Tibial nerve (tissue), 4 donors: ENCODE measurements around the gene CLPTM1. TPM values are rescaled to one million over a fixed set of nuclear protein-coding genes. Genes with fewer than 3 reads are reported as not detected.

Experiments used
- DNase-seq, 2 donors: peaks; one replicate each; pipeline ENCODE4 v3.0.0-alpha.2; 2019; ENCODE audit warnings: low spot score in 2 of 2
- H3K27ac ChIP-seq, 4 donors: fragments of 200-600 bp; sonication (generic) in 3 of 4; one replicate each; pipeline ENCODE4 v1.5.1; 2017 to 2019; ENCODE audit warnings: mild to moderate bottlenecking in 1 of 4
- H3K27me3 ChIP-seq, 2 donors: fragments of 200-600 bp; sonication (generic) in 1 of 2; one replicate each; pipeline versions ENCODE4 v1.5.1 to v1.6.0; 2017 to 2019
- H3K36me3 ChIP-seq, 3 donors: fragments of 200-600 bp; sonication (generic); one replicate each; pipeline ENCODE4 v1.5.1; 2018 to 2019
- H3K4me1 ChIP-seq, 4 donors: fragments of 200-600 bp; sonication (generic) in 3 of 4; one replicate each; pipeline ENCODE4 v1.5.1; 2017 to 2019
- H3K4me3 ChIP-seq, 4 donors: fragments of 200-600 bp; sonication (generic) in 3 of 4; one replicate each; pipeline ENCODE4 v1.5.1; 2017 to 2019; ENCODE audit warnings: mild to moderate bottlenecking in 1 of 4, moderate library complexity in 1 of 4
- H3K9me3 ChIP-seq, 4 donors: fragments of 200-600 bp; sonication (generic) in 3 of 4; one replicate each; pipeline ENCODE4 v1.5.1; 2017 to 2019
- EP300 ChIP-seq, 2 donors: sonication (generic); formaldehyde crosslinking; IDR thresholded peaks; one replicate each; pipeline ENCODE4 v1.6.1; 2017; ENCODE audit warnings: antibody characterized with exemption in 2 of 2, mild to moderate bottlenecking in 1 of 2
- POLR2A ChIP-seq, 2 donors: fragments of 450-650 bp; IDR thresholded peaks; one replicate each; pipeline ENCODE4 v1.6.1; 2017; ENCODE audit warnings: antibody characterized with exemption in 2 of 2, mild to moderate bottlenecking in 2 of 2, moderate library complexity in 2 of 2
- WGBS, 2 donors: methylation state at CpG; one replicate each; pipeline ENCODE4 v1.1.5; 2018; 5-methylcytosine and 5-hydroxymethylcytosine counted together
- total RNA-seq, 4 donors: library from RNA; depleted of rRNA; stranded (reverse); fragments of >200 nt; gene quantifications; one replicate each; pipeline ENCODE4 v1.1.0, GENCODE V29; 2016
- TF ChIP-seq, protein P1 (sequence below), 5 experiments: fragments of 200-600 bp in 3 of 5; fragments of 450-650 bp in 2 of 5; sonication (generic) in 3 of 5; IDR thresholded peaks; one replicate each; pipeline ENCODE4 v1.5.1; 2016 to 2019; ENCODE audit warnings: antibody characterized with exemption in 5 of 5, mild to moderate bottlenecking in 3 of 5, moderate library complexity in 2 of 5

The CLPTM1 gene
- total RNA-seq, 4 donors from 2014 or later, result 52.3 to 89.4 (median 74.5) TPM

DNA sequence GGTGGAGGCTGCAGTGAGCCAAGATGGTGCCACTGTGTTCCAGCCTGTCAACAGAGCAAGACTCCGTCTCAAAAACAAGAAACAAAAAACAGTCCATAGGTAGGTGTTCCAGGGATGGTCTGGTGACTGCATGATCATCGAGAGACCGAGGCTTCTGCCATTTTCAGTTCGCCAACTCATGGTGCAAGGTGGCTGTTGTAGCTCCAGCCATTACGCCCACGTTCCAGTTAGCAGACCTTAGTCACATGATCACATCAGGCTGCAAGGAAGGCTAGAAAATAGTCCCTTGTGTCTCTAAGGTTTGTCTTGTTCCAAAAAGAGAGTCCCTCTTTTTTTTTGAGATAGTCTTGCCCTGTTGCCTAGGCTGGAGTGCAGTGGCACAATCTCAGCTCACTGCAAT is 80.6 kb downstream of the CLPTM1 start:
- Histone ChIP-seq H3K9me3 (peaks cover 0 to 3% (median 0%) of the 10 kb centered on the region in 4 donors), H3K36me3 (peaks cover 0 to 71% (median 21%) of the 10 kb centered on the region in 3 donors), H3K27me3 (no peaks in the 10 kb centered on the region), H3K4me1 (peaks cover 0 to 21% (median 18%) of the 10 kb centered on the region in 4 donors), H3K4me3 (no peak overlapping the region), H3K27ac (no peak overlapping the region)
- TF ChIP-seq EP300 (IDR thresholded peaks at IDR 0.05) (no peak), POLR2A (IDR thresholded peaks at IDR 0.05) (no peak)
- TF ChIP-seq, protein P1, sequence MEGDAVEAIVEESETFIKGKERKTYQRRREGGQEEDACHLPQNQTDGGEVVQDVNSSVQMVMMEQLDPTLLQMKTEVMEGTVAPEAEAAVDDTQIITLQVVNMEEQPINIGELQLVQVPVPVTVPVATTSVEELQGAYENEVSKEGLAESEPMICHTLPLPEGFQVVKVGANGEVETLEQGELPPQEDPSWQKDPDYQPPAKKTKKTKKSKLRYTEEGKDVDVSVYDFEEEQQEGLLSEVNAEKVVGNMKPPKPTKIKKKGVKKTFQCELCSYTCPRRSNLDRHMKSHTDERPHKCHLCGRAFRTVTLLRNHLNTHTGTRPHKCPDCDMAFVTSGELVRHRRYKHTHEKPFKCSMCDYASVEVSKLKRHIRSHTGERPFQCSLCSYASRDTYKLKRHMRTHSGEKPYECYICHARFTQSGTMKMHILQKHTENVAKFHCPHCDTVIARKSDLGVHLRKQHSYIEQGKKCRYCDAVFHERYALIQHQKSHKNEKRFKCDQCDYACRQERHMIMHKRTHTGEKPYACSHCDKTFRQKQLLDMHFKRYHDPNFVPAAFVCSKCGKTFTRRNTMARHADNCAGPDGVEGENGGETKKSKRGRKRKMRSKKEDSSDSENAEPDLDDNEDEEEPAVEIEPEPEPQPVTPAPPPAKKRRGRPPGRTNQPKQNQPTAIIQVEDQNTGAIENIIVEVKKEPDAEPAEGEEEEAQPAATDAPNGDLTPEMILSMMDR (IDR thresholded peaks at IDR 0.05), result no peak
- WGBS, 2 donors, result 96 to 97% methylated on average over 6 of the region's 6 CpGs
- no peak for DNase-seq

DNA sequence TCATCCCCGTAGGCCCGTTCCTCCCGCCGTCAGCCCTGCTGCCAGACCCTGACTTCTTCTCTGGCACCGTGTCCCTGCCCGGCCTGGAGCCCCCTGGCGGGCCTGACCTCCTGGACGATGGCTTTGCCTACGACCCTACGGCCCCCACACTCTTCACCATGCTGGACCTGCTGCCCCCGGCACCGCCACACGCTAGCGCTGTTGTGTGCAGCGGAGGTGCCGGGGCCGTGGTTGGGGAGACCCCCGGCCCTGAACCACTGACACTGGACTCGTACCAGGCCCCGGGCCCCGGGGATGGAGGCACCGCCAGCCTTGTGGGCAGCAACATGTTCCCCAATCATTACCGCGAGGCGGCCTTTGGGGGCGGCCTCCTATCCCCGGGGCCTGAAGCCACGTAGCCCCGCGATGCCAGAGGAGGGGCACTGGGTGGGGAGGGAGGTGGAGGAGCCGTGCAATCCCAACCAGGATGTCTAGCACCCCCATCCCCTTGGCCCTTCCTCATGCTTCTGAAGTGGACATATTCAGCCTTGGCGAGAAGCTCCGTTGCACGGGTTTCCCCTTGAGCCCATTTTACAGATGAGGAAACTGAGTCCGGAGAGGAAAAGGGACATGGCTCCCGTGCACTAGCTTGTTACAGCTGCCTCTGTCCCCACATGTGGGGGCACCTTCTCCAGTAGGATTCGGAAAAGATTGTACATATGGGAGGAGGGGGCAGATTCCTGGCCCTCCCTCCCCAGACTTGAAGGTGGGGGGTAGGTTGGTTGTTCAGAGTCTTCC is 82.4 kb downstream of the CLPTM1 start:
- Histone ChIP-seq H3K4me3 (no peak overlapping the region), H3K4me1 (peaks cover 0 to 39% (median 26%) of the 10 kb centered on the region in 4 donors), H3K9me3 (peaks cover 0 to 3% (median 0%) of the 10 kb centered on the region in 4 donors), H3K27me3 (no peaks in the 10 kb centered on the region), H3K36me3 (peaks cover 0 to 71% (median 26%) of the 10 kb centered on the region in 3 donors), H3K27ac (no peak overlapping the region)
- 86 to 89% methylated on average over 32 to 37 of the region's 37 CpGs for WGBS, 2 donors
- DNase-seq, result no peak
- TF ChIP-seq POLR2A (IDR thresholded peaks at IDR 0.05), result no peak
- TF ChIP-seq EP300 (IDR thresholded peaks at IDR 0.05), result no peak
- TF ChIP-seq, protein P1 (IDR thresholded peaks at IDR 0.05), result no peak

DNA sequence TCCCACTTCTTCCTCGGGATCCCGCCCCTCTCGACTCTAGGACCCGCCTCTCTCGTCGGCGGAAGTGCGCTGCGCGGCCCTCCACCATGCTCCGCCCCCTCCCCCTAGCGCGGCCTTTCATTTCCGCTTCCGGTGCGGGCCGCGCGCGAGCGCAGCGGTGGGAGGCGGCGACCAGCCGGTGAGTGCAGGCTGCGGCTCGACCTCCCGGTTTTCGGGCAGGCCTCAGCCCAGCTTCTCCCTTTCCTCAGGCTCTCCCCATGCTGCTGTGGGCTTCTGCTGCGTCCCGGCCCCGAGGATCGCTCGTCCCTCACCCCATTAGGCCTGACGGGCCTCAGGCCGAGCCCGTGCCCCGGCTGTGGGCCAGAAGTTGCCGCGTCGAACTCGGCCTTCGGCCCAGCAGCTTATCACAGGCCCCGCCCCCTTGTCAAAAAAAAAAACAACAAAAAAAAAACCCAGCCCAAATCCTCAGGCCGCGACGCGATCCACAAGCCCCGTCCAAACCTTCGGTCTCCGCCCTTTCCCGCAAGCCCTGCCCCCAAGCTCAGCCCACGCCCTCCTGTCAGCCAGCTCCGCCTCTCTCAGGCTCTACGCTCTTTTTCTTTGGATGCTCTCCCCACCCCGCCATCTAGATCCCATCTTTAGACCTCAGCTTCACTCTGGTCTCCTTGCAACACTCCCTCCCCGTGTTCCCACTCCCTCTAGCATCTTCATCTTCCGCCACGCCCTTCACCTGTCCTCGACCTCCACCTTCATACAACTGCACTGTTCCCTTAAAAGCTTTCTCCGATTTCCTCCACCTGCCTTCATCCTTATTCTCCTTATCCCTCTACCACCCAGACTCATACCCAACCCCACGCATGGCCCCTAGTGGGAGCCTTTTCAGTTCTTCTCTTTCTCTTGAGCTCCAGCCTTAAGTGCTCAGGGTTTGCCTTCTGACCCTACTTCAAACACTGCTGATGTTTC is 84.0 kb downstream of the CLPTM1 start, which contains the start of gene CLASRP:
Gene CLASRP (plus strand): TSS at position 115 of the 963 bp plus-strand sequence. CDS start 1,168 bp downstream, outside the sequence.
- peaks cover 0 to 3% (median 0%) of the 10 kb centered on the region in 4 donors for H3K9me3 ChIP-seq
- H3K36me3 ChIP-seq, result peaks cover 0 to 68% (median 26%) of the 10 kb centered on the region in 3 donors
- H3K27ac ChIP-seq, result peak within 1 kb of the TSS; percentile 80 to 98 (median 96)
- WGBS, 2 donors, result 2 to 3% methylated on average over 59 to 62 of the region's 62 CpGs
- DNase-seq, result peak; percentile 83 to 84
- H3K27me3 ChIP-seq, result no peaks in the 10 kb centered on the region
- TF ChIP-seq EP300 (IDR thresholded peaks at IDR 0.05) (peak; percentile 96 to 98), POLR2A (IDR thresholded peaks at IDR 0.05) (peak; percentile 70 to 94)
- TF ChIP-seq, protein P1 (IDR thresholded peaks at IDR 0.05), result peak in 1 of 5 experiments; percentile 40
- peaks cover 0 to 48% (median 26%) of the 10 kb centered on the region in 4 donors for H3K4me1 ChIP-seq
- H3K4me3 ChIP-seq, result peak within 1 kb of the TSS; percentile 86 to 95 (median 93)

- H3K4me3 ChIP-seq, result peak overlapping the region; percentile 86 to 95 (median 93)
- H3K4me1 ChIP-seq, result peaks cover 0 to 58% (median 28%) of the 10 kb centered on the region in 4 donors
Measured at GRCh38 chr19:45040059-45040771, 85.0 kb downstream of the CLPTM1 start.

More at GRCh38 chr19:45040059-45040771, 85.0 kb downstream of the CLPTM1 start:
- no peaks in the 10 kb centered on the region for H3K27me3 ChIP-seq
- no peak for DNase-seq
- TF ChIP-seq, protein P1 (IDR thresholded peaks at IDR 0.05), result no peak
- TF ChIP-seq POLR2A (IDR thresholded peaks at IDR 0.05), result no peak
- no peak for TF ChIP-seq EP300 (IDR thresholded peaks at IDR 0.05)
- WGBS, 2 donors, result 75 to 82% methylated on average over 19 of the region's 19 CpGs
- H3K27ac ChIP-seq, result peak overlapping the region in 3 of 4 donors; percentile 96 to 98 (median 97)
- peaks cover 0 to 3% (median 0%) of the 10 kb centered on the region in 4 donors for H3K9me3 ChIP-seq
- peaks cover 0 to 68% (median 26%) of the 10 kb centered on the region in 3 donors for H3K36me3 ChIP-seq
